SK-N-MC (cell line): ENCODE results near the gene SYT8.

Experiments used
- EZH2 ChIP-seq: fragments of 200-600 bp; sonication (generic); IDR thresholded peaks from one replicate; pipeline ENCODE4 v1.6.1; 2017; ENCODE audit warnings: antibody characterized with exemption
- POLR2AphosphoS5 ChIP-seq: IDR thresholded peaks from 2 replicates; pipeline ENCODE4 v1.6.1; 2012; ENCODE audit warnings: mild to moderate bottlenecking, low read depth, low read length, borderline replicate concordance

DNA sequence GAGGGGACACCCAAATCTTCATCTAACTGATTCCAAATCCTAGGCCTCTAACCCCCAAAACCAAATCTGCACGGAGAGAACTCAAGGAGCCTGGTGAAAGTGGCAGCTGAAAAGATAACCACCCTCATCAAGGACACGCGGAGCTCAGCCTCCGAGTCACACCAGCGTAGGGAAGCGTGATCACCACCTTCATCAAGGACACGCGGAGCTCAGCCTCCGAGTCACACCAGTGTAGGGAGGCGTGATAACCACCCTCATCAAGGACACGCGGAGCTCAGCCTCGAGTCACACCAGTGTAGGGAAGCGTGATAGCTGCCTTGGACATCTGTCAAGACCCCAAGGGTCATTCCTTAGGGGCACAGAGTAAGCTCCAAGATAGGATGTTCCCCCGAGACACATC lies 29.3 kb upstream of the SYT8 start:
- TF ChIP-seq POLR2AphosphoS5 (no peak), EZH2 (no peak)
